SK-N-SH (cell line): ENCODE data around the gene TJP2. TPM values are rescaled to one million over a fixed set of nuclear protein-coding genes. Genes with fewer than 3 reads are reported as not detected.

Experiments
- CTCF ChIA-PET: fragments of 300-600, 350-600 bp; formaldehyde crosslinking; extraction: SDS; loops from one replicate; lab custom pipeline; 2021; lab: Yijun Ruan, JAX
- POLR2A ChIA-PET: fragments of 350-600 bp; sonication (Branson Sonifier 250); formaldehyde crosslinking; extraction: SDS; loops from one replicate; lab custom pipeline; 2020; ENCODE audit warnings: antibody characterized with exemption, inconsistent platforms; lab: Yijun Ruan, JAX
- DNase-seq: peaks from one replicate; pipeline ENCODE4 v3.0.0; 2012
- H2AFZ ChIP-seq: fragments of 200-600 bp; sonication (generic); 2 replicates; pipeline ENCODE4 v1.8.1; 2016; ENCODE audit warnings: antibody characterized with exemption, mild to moderate bottlenecking, low read depth
- H3F3A ChIP-seq: fragments of 200-600 bp; sonication (generic); replicated peaks from 2 replicates; pipeline ENCODE3; 2016; ENCODE audit warnings: antibody characterized with exemption, mild to moderate bottlenecking; ENCODE audit not compliant: insufficient read depth
- H3K27ac ChIP-seq, 2 experiments: fragments of 200-500 bp in 1 of 2; fragments of 200-600 bp in 1 of 2; sonication (Bioruptor generic) in 1 of 2; sonication (generic), shearing (Covaris generic) in 1 of 2; 2 replicates each; pipeline versions ENCODE4 v1.5.1 to v1.6.1; 2014 to 2016; ENCODE audit warnings: low read depth in 2 of 2, inconsistent platforms in 1 of 2, low read length in 1 of 2, mild to moderate bottlenecking in 1 of 2, mixed read lengths in 1 of 2
- H3K27me3 ChIP-seq: fragments of 200-600 bp; sonication (generic), shearing (Covaris generic); 2 replicates; pipeline ENCODE4 v1.6.1; 2016; ENCODE audit warnings: mixed run types; ENCODE audit not compliant: insufficient read depth
- H3K36me3 ChIP-seq, 2 experiments: fragments of 200-500 bp in 1 of 2; fragments of 200-600 bp in 1 of 2; sonication (Bioruptor generic) in 1 of 2; sonication (generic) in 1 of 2; replicated peaks in 1 of 2; 2 replicates each; pipeline versions ENCODE3 to v1.5.1; 2014 to 2016; ENCODE audit warnings: low read length in 1 of 2, mild to moderate bottlenecking in 1 of 2; ENCODE audit not compliant: insufficient read depth in 2 of 2, control insufficient read depth in 1 of 2
- H3K4me1 ChIP-seq, 2 experiments: fragments of 200-500 bp in 1 of 2; fragments of 200-600 bp in 1 of 2; sonication (Bioruptor generic) in 1 of 2; sonication (generic), shearing (Covaris generic) in 1 of 2; 2 replicates each; pipeline versions ENCODE4 v1.5.1 to v1.6.1; 2014 to 2016; ENCODE audit warnings: low read depth in 1 of 2, low read length in 1 of 2, mixed run types in 1 of 2; ENCODE audit not compliant: insufficient read depth in 2 of 2, control insufficient read depth in 1 of 2
- H3K4me2 ChIP-seq: fragments of 200-600 bp; sonication (generic), shearing (Covaris generic); 2 replicates; pipeline ENCODE4 v1.6.1; 2017; ENCODE audit warnings: mixed run types
- H3K4me3 ChIP-seq, 2 experiments: fragments of 200-500 bp in 1 of 2; fragments of 200-600 bp in 1 of 2; sonication (Bioruptor generic) in 1 of 2; sonication (generic), shearing (Covaris generic) in 1 of 2; 2 replicates each; pipeline versions ENCODE4 v1.5.1 to v1.8.1; 2014 to 2016; ENCODE audit warnings: low read depth in 2 of 2, inconsistent platforms in 1 of 2, low read length in 1 of 2, mild to moderate bottlenecking in 1 of 2, mixed read lengths in 1 of 2, moderate library complexity in 1 of 2
- H3K79me2 ChIP-seq: fragments of 200-600 bp; sonication (generic); 2 replicates; pipeline ENCODE4 v1.8.1; 2017; ENCODE audit warnings: mild to moderate bottlenecking; ENCODE audit not compliant: insufficient read depth
- H3K9ac ChIP-seq: fragments of 200-600 bp; sonication (generic); 2 replicates; pipeline ENCODE4 v1.6.1; 2017; ENCODE audit warnings: mixed run types
- H3K9me2 ChIP-seq: fragments of 200-600 bp; sonication (generic); 2 replicates; pipeline ENCODE4 v1.6.1; 2017; ENCODE audit warnings: mixed run types
- H3K9me3 ChIP-seq: fragments of 200-600 bp; sonication (generic); 2 replicates; pipeline ENCODE4 v1.6.1; 2017; ENCODE audit warnings: mixed run types, mild to moderate bottlenecking, moderate library complexity
- H4K20me1 ChIP-seq: fragments of 200-600 bp; sonication (generic); 2 replicates; pipeline ENCODE4 v1.6.1; 2017; ENCODE audit warnings: mild to moderate bottlenecking, mixed run types; ENCODE audit not compliant: insufficient read depth
- CTCF ChIP-seq: fragments of 200-600 bp; sonication (generic); IDR thresholded peaks from 2 replicates; pipeline ENCODE4 v1.6.1; 2017; ENCODE audit warnings: antibody characterized with exemption, mild to moderate bottlenecking, moderate library complexity
- ELF1 ChIP-seq: IDR thresholded peaks from 2 replicates; pipeline ENCODE4 v1.4.0; 2012
- EP300 ChIP-seq, 2 experiments: IDR thresholded peaks; 2 replicates each; pipeline versions ENCODE4 v1.4.0 to v1.6.1; 2012; ENCODE audit warnings: borderline replicate concordance in 1 of 2, low read depth in 1 of 2, low read length in 1 of 2
- FOSL2 ChIP-seq: IDR thresholded peaks from 2 replicates; pipeline ENCODE4 v1.4.0; 2012; ENCODE audit warnings: low read depth, mild to moderate bottlenecking, moderate library complexity, borderline replicate concordance
- FOXJ3 ChIP-seq: sonication (generic); formaldehyde crosslinking; IDR thresholded peaks from 2 replicates; pipeline ENCODE4 v1.5.1; 2020; ENCODE audit warnings: mild to moderate bottlenecking, missing genetic modification reagents
- MAX ChIP-seq: IDR thresholded peaks from 2 replicates; pipeline ENCODE4 v1.4.0; 2012; ENCODE audit warnings: low read depth
- NFIC ChIP-seq: IDR thresholded peaks from 2 replicates; pipeline ENCODE4 v1.4.0; 2012; ENCODE audit warnings: borderline replicate concordance
- PBX3 ChIP-seq: IDR thresholded peaks from 2 replicates; pipeline ENCODE4; 2012
- RCOR1 ChIP-seq: fragments of 150-350 bp; IDR thresholded peaks from 2 replicates; pipeline ENCODE4 v1.6.1; 2017; ENCODE audit warnings: antibody characterized with exemption, low read length
- REST ChIP-seq: IDR thresholded peaks from 2 replicates; pipeline ENCODE4 v1.6.1; 2012; ENCODE audit warnings: mild to moderate bottlenecking, low read depth, low read length, moderate library complexity
- RXRA ChIP-seq: IDR thresholded peaks from 2 replicates; pipeline ENCODE4 v1.4.0; 2012; ENCODE audit warnings: low read depth, mild to moderate bottlenecking, borderline replicate concordance
- SIN3A ChIP-seq: IDR thresholded peaks from 2 replicates; pipeline ENCODE4 v1.6.1; 2012; ENCODE audit warnings: low read depth, mild to moderate bottlenecking, low read length, moderate library complexity, borderline replicate concordance
- TCF12 ChIP-seq: IDR thresholded peaks from 2 replicates; pipeline ENCODE4 v1.4.0; 2012
- USF1 ChIP-seq: IDR thresholded peaks from 2 replicates; pipeline ENCODE4 v1.4.0; 2012; ENCODE audit warnings: low read depth, borderline replicate concordance
- ZBTB33 ChIP-seq: IDR thresholded peaks from 2 replicates; pipeline ENCODE4 v1.4.0; 2012; ENCODE audit warnings: low read depth, borderline replicate concordance
- WGBS: methylation state at CpG from one replicate; pipeline ENCODE4 v1.1.6; 2017; ENCODE audit warnings: low lambda C conversion rate; 5-methylcytosine and 5-hydroxymethylcytosine counted together
- polyA plus RNA-seq, 3 experiments: library from polyadenylated mRNA; depleted of rRNA; stranded (reverse); fragments of >200 nt; gene quantifications; 2 replicates each; pipeline ENCODE4 v1.2.3, GENCODE V29; 2012

Gene TJP2
- polyA plus RNA-seq, 1 of the 3 experiments (the other 2 are of a cell fraction): 17.7 TPM

- POLR2A ChIA-PET: no interaction called here
- Histone ChIP-seq H3F3A (no peaks in the 10 kb centered on the region), H3K9me2 (no peaks in the 10 kb centered on the region), H3K4me3 (no peak overlapping the region), H2AFZ (no peak overlapping the region), H4K20me1 (no peaks in the 10 kb centered on the region), H3K36me3 (no peaks in the 10 kb centered on the region), H3K27me3 (peaks cover 70% of the 10 kb centered on the region), H3K4me1 (peaks cover 0 to 4% of the 10 kb centered on the region in 2 experiments; a peak in 1 of 4 replicates), H3K4me2 (no peak overlapping the region), H3K27ac (no peak overlapping the region)
- 64% methylated on average over 1 of the region's 1 CpG for WGBS
- no peak for DNase-seq
- no peak for TF ChIP-seq TCF12
- TF ChIP-seq RCOR1: no peak
- TF ChIP-seq EP300 (IDR thresholded peaks at IDR 0.05; ENCODE audit: borderline replicate concordance in 1 of 2, low read depth in 1 of 2, low read length in 1 of 2): no peak
- no peak for TF ChIP-seq ZBTB33
- no peak for TF ChIP-seq PBX3
- TF ChIP-seq NFIC: no peak
- TF ChIP-seq SIN3A: no peak
- TF ChIP-seq FOXJ3 (CRISPR knock-in tag): no peak
- no peak for TF ChIP-seq MAX
- no peak for TF ChIP-seq USF1
- TF ChIP-seq REST: no peak
- no peak for TF ChIP-seq FOSL2
- no peak for TF ChIP-seq CTCF
- TF ChIP-seq ELF1: no peak
- no peak for TF ChIP-seq RXRA
- TF ChIP-seq, all 33 proteins: peak for 0
- Histone ChIP-seq H3K9me3 (no peaks in the 10 kb centered on the region), H3K79me2 (no peaks in the 10 kb centered on the region), H3K9ac (no peak overlapping the region)
- CTCF ChIA-PET: no interaction called here
These were observed 148.2 kb downstream of the TJP2 start for GRCh38 chr9:69322256-69322655.
